Ishikawa (cell line): ENCODE results near the gene POLN.

ENCODE experiments used
- CEBPB ChIP-seq: IDR thresholded peaks from 2 replicates; pipeline ENCODE4 v1.6.1; 2012
- CREB1 ChIP-seq: IDR thresholded peaks from 2 replicates; pipeline ENCODE4 v1.6.1; 2012; ENCODE audit warnings: low read depth
- EGR1 ChIP-seq: IDR thresholded peaks from 2 replicates; pipeline ENCODE4 v1.6.1; 2012
- EP300 ChIP-seq: IDR thresholded peaks from 2 replicates; pipeline ENCODE4 v1.6.1; 2012; ENCODE audit warnings: borderline replicate concordance
- FOXM1 ChIP-seq: IDR thresholded peaks from 2 replicates; pipeline ENCODE4 v1.6.1; 2012; ENCODE audit warnings: low read depth, borderline replicate concordance
- NFIC ChIP-seq: IDR thresholded peaks from 2 replicates; pipeline ENCODE4 v1.6.1; 2012
- RAD21 ChIP-seq: IDR thresholded peaks from 2 replicates; pipeline ENCODE4 v1.6.1; 2012; ENCODE audit warnings: low read depth
- TAF1 ChIP-seq: IDR thresholded peaks from 2 replicates; pipeline ENCODE4 v1.6.1; 2012; ENCODE audit warnings: low read depth, mild to moderate bottlenecking
- TCF12 ChIP-seq: IDR thresholded peaks from 2 replicates; pipeline ENCODE4 v1.6.1; 2012; ENCODE audit warnings: low read depth
- TEAD4 ChIP-seq: IDR thresholded peaks from 2 replicates; pipeline ENCODE4 v1.6.1; 2012
- YY1 ChIP-seq: IDR thresholded peaks from 2 replicates; pipeline ENCODE4 v1.6.1; 2012; ENCODE audit warnings: low read depth
- ZBTB7A ChIP-seq: IDR thresholded peaks from 2 replicates; pipeline ENCODE4 v1.6.1; 2012; ENCODE audit warnings: low read depth
- TF ChIP-seq, protein P1 (sequence below): IDR thresholded peaks from 2 replicates; pipeline ENCODE4 v1.6.1; 2012
- TF ChIP-seq, protein P2 (sequence below): IDR thresholded peaks from 2 replicates; pipeline ENCODE4 v1.6.1; 2012
- TF ChIP-seq, protein P3 (sequence below): IDR thresholded peaks from 2 replicates; pipeline ENCODE4 v1.6.1; 2012; ENCODE audit warnings: low read depth, mild to moderate bottlenecking

The POLN gene

DNA sequence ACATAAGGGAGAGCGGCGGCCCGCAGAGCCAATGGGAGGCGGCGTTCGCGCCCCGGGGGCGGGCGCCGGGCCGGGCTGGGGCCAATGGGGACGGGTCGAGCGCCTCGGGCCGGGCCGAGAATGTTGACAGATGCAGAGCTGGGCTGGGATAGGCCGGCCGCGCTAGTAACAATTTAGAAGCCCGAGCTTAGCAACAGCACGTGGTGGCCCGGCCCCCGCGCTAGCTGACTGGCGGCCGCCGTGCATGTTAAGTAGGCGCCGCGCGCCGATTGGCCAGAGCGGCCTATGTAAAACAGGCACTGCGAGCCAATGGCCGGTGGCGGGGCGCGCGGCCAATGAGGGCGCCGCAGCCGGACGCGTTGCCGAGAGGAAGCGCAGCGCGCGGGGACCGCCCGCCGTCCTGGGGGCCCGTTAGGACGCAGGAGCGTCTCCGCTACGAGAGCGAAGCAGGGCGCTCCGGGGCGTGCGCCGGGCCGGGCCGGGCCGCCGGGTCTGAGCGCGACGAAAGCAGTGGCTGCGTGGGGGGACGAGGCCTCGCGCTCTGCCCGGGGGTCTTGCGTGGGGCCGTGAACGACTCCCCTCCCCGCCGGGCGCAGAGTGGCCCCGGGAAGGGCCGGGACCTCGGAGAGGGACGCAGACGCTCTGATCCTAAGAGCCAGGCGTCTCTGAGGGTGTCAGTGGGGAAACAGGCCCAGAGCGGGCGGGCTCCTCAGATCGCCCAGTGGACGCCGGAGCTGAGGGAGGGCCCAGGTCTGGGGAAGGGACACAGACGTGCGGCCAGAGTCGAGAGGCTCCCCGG lies 20.4 kb upstream of the POLN start:
- no peak for TF ChIP-seq RAD21
- no peak for TF ChIP-seq TCF12
- TF ChIP-seq EP300, result 0 out of 2 replicates have a peak, but pooled peaks have one; percentile 11
- TF ChIP-seq, protein P1, sequence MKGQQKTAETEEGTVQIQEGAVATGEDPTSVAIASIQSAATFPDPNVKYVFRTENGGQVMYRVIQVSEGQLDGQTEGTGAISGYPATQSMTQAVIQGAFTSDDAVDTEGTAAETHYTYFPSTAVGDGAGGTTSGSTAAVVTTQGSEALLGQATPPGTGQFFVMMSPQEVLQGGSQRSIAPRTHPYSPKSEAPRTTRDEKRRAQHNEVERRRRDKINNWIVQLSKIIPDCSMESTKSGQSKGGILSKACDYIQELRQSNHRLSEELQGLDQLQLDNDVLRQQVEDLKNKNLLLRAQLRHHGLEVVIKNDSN, result peak; percentile 51
- TF ChIP-seq, protein P2, sequence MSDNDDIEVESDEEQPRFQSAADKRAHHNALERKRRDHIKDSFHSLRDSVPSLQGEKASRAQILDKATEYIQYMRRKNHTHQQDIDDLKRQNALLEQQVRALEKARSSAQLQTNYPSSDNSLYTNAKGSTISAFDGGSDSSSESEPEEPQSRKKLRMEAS, result peak; percentile 18; the same call in 1 of the 2 replicates
- TF ChIP-seq CREB1, result peak; percentile 36; the same call in 1 of the 2 replicates
- TF ChIP-seq ZBTB7A, result peak; percentile 52; the same call in 1 of the 2 replicates
- TF ChIP-seq TAF1, result peak; percentile 49; the same call in 1 of the 2 replicates

DNA sequence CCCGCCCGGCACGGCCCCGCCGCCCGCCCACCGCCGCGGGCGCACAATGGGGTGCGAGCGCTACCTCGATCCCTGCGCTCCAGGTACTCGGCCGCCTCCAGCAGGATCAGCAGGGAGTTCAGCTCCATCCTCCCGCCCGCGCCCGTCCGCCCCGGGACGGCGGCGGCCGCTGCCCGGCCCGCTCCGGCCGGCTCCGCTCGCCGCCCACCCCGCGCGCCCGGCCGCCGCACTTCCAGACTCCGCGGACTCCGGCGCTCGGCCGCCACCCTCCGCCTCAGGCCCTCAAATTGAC lies 19.9 kb upstream of the POLN start, which contains the start of gene MXD4:
Gene MXD4 (minus strand): TSS at position 257 of the 292 bp plus-strand sequence. CDS start 129 bp downstream, at position 128.
- TF ChIP-seq YY1, result no peak
- no peak for TF ChIP-seq ZBTB7A
- TF ChIP-seq, protein P3, sequence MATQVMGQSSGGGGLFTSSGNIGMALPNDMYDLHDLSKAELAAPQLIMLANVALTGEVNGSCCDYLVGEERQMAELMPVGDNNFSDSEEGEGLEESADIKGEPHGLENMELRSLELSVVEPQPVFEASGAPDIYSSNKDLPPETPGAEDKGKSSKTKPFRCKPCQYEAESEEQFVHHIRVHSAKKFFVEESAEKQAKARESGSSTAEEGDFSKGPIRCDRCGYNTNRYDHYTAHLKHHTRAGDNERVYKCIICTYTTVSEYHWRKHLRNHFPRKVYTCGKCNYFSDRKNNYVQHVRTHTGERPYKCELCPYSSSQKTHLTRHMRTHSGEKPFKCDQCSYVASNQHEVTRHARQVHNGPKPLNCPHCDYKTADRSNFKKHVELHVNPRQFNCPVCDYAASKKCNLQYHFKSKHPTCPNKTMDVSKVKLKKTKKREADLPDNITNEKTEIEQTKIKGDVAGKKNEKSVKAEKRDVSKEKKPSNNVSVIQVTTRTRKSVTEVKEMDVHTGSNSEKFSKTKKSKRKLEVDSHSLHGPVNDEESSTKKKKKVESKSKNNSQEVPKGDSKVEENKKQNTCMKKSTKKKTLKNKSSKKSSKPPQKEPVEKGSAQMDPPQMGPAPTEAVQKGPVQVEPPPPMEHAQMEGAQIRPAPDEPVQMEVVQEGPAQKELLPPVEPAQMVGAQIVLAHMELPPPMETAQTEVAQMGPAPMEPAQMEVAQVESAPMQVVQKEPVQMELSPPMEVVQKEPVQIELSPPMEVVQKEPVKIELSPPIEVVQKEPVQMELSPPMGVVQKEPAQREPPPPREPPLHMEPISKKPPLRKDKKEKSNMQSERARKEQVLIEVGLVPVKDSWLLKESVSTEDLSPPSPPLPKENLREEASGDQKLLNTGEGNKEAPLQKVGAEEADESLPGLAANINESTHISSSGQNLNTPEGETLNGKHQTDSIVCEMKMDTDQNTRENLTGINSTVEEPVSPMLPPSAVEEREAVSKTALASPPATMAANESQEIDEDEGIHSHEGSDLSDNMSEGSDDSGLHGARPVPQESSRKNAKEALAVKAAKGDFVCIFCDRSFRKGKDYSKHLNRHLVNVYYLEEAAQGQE, result no peak

DNA sequence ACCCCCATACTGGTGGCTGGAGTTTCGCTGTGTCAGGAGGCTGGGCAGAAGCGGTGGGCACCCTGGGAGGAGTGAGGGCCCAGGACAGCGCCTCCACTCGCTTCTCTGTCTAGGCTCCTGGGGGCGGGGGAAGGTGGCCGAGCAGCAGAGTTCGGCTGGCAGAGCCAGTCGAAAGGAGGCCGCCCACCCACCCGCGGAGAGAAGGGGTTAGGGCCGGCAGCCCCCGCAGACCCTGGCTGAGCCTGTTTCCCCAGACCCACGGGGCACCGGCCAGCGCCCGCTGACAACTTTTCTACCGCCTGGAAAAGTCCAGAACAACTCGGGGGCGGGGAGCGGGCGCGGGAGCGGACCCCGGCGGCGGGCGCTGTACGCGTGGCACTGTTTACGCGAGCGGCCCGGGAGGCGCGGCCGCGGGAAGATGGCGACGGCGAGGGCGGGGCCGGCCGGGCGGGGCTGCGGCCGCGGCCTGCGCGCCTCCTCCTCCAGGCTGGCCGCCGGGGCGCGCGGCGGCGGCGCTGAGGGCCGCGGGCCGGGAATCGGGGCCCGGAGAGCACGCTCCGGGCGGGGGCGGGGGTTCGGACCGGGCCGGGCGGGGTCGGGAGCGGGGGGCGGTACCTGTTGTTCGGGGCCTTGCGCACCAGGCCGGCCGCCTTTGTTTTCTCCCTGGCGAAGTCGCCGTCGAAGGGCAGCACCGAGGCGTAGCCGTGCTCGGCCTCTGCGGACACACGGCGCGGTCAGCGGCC lies 19.4 kb upstream of the POLN start:
- TF ChIP-seq, protein P3, result no peak
- TF ChIP-seq ZBTB7A, result peak; percentile 43; the same call in 1 of the 2 replicates
- TF ChIP-seq YY1, result peak; percentile 76
- TF ChIP-seq TAF1, result 0 out of 2 replicates have a peak, but pooled peaks have one; percentile 15
- no peak for TF ChIP-seq FOXM1
- TF ChIP-seq, protein P2, result peak; percentile 72

DNA sequence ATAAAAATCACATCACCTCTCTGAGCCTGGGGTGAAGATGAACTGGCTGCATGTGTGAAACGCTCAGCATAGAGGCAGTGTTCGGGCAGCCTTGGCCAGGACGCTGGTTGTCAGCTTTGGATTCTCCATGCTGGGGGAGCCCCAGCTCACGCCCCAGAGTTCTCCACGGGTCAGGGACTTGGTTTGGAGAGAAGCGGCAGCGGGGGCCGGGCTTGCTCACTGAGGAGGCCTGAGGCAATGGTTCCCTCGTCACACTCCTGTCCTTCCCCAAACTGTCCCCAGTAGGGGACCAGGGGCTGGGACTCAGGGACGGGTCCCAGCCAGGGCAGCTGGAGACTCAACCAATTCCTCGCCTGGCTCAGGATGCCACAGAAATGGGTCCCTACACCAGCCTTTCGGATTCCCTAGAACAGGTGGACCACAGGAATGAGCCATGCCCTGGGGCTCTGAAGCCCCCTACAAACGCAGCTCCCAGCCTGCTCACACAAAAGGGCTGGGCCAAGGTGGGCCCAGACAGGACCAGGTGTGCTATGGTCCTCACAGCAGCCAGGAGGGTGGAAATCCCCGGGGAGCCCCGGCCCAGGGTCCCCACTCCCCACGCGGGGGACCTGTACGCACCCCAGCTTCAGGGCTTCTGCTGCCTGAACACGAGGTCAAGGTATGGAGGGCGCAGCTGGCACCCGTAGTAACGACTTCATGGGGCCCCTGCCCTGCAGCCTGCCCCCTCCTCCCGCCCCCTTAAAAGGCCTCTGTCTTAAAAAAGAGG lies 18.6 kb upstream of the POLN start:
- TF ChIP-seq NFIC (no peak), YY1 (no peak), CREB1 (no peak), RAD21 (no peak), CEBPB (no peak), EP300 (no peak), EGR1 (no peak), TCF12 (no peak), TEAD4 (no peak), ZBTB7A (no peak), FOXM1 (no peak)
- TF ChIP-seq, protein P2, result no peak
- TF ChIP-seq, protein P3, result no peak
- TF ChIP-seq, protein P1, result no peak
